ENCODE results near the gene FHOD3. TPM values are rescaled to one million over a fixed set of nuclear protein-coding genes. Genes with fewer than 3 reads are reported as not detected.

The FHOD3 gene
- total RNA-seq, 1 donor from 2014 or later = 347 TPM

DNA sequence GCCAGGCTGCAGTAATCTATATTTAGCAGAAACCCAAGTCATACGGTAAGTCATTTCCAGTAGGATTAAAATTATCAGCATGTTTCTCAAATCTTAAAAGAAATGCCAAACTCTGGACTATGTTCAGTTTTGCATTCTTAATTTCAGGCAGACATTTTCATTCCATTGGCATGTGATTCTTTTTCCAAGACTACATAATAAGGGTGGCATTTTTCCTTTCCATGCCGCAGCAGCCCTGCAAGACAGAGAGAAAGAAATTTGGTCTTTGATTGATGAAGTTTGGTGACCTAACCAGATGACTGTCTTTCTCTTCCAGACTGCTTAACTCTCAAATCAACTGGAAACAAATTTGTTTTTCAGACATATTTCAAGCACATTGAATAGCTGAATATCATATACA is 118.1 kb downstream of the FHOD3 start:
- DNase-seq = no peak
- no peak for ATAC-seq
- intact Hi-C loops (cut with micrococcal nuclease) = no loop called here

DNA sequence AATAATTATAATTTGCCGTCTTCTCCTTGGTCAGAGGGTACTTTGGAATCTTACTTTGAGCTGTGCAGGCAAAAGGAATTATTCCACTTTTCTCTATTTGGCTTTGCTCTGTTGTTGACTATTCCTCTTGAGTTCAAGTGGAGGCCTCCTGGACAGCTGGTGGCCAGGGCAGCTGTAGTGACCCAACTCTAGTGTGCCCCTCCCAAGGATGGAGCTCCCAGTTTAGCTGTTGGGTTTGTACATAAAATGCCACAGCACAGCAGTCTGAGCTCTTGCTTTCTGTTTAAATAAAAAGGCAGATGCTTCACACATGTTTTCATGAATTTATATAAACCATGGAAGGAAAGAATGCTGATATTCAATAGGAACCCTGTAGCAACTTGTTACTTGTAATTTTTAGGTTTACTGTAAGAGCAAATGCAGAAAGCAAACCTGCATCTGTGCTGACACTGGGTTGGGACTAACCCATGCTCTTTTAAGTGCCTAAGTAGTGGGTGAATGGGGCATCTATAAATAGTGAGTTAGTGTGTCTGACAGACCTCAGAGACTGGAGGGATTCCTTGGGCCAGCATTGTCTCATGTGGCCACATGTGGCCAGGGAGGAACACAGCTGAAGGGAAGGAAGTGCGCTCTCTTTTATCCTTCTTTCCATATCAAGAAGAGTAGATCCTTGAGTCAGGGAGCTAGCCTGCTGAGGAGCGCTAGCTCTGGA is 121.8 kb downstream of the FHOD3 start:
- DNase-seq (no peak), ATAC-seq (peak; percentile 94)
- intact Hi-C loops (cut with micrococcal nuclease) = no loop called here

DNA sequence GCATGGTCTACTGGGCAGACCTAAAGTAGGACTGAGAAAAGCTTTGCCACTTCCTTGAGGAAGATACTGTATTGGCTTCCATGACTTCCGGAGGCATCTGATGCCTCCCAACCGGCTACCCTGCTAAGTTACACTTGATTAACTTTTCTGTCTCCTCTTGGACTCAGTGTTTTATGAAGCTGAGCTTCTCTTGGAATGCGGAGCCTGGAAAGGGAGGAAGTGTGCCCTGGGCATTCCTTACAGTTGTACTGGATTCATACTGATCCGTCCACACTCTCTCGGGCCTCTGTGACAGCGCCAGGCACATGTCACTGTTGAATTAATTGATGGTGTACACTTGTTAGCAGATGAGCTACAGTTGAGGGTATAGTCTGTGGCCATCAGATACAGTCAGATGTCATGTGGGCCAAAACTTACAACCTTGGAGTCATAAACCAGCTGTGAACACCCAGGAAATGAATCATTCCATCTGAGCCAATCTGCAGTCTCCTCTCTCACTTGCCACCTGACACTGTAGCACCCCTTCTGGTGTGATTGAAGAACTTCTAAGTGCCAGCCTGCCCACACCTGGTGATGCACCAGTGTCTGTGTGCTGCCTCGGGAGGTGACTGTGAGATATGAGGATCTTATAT is 122.5 kb downstream of the FHOD3 start:
- intact Hi-C loops (cut with micrococcal nuclease) = no loop called here
- ATAC-seq (peak; percentile 34), DNase-seq (no peak)

DNA sequence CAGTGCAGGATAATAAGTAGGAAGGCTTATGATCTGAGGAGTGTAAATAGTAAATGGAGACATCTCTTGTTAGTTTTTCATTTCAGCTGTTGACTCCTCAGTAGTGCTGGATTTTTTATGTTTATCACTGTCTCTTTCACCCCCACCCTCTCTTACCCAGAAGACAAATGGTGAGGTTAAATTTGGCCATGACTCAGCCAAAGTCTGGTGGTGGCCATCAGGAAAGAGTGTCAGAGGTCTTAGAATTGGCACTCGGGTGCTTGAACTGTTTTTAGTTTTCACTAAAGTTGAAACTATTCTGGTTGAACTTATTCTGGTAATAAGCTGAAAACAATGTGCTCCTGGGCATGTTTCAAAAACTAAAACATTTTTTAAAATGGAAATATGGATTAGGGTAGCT is 123.3 kb downstream of the FHOD3 start:
- ATAC-seq (peak; percentile 54), DNase-seq (no peak)
- intact Hi-C loops (cut with micrococcal nuclease) = no loop called here

DNA sequence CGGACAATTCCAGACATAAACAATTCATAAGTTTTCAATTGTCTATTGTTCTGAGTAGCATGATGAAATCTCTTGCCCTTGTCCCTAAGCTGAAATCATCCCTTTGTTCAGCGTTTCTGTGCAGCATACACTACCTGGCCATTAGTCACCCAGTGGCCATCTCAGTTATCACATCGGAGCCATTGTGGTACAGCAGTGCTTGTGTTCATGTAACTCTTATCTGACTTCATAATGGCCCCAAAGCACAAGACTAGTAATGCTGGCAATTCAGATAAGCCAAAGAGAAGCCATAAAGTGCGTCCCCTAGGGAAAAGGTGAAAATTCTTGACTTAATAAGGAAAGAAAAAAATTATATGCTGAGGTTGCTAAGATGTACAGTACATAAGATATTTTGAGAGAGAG is 127.2 kb downstream of the FHOD3 start:
- intact Hi-C loops (cut with micrococcal nuclease) = no loop called here
- no peak for ATAC-seq
- no peak for DNase-seq

DNA sequence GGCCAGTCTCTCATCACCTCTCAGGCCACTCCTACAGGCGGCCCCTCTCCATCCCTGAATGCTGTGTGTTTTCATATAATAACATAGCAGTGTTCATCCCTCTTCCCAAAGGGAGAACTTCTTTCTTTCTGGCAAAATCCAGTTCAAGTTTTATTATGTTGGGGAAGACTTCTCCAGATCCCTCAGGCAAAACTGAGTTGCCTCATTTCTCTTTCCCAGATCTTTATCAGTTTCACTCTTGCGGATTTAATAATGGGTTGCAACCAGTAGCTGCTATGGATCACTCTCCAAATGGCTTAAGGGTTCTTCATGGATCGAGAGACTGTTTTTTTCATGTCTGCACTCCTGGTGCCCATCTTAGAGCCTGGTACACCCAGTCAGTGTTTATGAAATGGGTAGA is 129.9 kb downstream of the FHOD3 start:
- DNase-seq (no peak), ATAC-seq (no peak)
- intact Hi-C loops (cut with micrococcal nuclease) = no loop called here

DNA sequence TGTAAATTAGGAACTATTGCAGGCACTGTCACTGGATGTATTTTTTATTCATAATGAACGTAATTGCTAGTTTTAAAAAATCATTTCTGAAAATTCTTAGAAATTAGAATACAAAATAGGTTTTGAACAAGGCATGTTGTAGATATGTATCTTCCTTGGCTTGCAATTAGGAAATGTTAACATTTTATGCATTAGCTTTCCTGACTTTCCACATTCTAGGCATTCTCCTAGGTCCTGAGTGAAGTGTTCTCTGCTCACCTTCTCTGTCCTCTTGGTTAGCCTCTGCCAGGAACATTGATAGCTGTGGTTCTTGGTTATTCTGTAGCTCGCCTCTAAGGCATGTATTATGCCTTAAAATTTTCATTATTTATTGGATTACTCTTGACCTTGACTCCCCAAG is 130.3 kb downstream of the FHOD3 start:
- intact Hi-C loops (cut with micrococcal nuclease) = no loop called here
- peak; percentile 14 for ATAC-seq
- DNase-seq = no peak

DNA sequence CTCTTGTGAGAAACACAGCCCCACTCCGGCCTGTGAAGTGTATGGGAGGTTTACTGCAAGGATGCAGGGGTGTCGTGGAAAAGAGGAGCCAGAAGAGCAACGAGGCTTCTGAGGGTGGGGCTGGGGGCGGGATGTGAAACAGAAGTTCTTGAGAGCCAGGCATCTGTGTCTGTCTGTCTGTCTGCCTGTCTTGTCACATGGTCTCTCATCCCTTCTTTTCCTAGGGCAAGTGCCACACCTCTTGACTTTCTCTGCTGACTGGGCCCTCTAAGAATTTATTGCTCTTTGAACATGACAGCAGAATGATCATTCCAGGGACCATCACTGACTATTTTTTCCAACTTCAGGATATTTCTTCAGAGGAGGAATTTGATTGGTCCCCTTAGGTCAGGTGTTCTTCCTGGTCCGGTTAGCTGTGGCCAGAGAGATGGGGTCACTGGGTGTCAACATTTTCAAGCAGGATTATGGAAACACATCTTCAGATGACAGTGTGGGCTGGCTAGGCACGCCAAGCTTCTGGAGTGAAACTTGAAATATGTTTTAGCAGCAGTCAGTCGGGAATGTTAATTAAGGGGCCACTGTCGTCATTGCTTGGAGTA is 131.0 kb downstream of the FHOD3 start:
- ATAC-seq = no peak
- no peak for DNase-seq
- intact Hi-C loops (cut with micrococcal nuclease) = no loop called here

DNA sequence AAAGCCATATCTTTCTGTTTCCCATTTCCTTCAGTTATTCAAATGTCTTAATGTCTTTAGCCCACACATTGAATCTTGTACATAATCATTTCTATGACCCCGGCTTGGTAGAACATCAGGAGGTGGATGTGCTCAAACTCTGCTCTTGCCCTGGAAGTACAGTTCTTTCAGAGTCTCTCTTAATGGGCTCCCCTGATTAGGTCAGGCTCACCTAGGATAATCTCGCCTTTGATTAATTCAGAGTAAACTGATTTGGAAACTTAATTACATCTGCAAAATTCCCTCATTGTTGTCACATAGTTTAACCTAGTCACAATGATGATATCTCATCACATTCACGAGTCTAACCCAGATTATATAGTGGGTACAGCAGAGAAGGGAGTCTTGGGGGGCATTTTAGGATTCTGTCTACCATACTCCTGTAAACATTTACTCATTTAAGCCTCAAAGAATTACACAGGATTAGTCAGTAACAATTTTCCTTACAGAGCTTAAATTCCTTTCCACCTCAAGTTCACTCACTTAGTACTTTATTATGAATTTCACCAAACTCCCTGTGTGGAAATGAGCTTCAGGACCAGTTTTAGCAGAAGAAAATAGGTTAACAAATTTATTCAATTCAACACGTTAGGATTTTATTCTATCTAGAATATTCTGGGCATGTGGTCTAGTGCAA is 135.5 kb downstream of the FHOD3 start:
- ATAC-seq (no peak), DNase-seq (no peak)
- intact Hi-C loops (cut with micrococcal nuclease) = no loop called here

DNA sequence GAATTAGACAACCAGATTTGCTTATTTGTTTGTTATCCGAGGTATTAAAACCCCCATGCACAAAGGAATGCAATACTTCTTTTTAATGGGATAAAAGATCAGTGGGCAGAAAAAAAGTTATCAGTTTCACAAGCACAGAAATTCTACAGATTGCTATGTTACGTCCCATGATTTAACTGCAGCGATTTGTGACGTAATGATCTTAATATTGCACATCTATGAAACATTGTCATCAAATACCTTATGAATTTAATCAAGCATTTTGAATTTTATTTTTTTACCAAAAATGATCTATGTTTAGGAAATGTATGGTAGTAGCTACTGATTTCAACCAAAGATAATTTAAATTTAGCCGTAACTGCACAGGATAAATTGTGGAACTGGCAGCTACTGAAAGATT is 138.9 kb downstream of the FHOD3 start:
- ATAC-seq (no peak), DNase-seq (no peak)
- intact Hi-C loops (cut with micrococcal nuclease) = no loop called here

DNA sequence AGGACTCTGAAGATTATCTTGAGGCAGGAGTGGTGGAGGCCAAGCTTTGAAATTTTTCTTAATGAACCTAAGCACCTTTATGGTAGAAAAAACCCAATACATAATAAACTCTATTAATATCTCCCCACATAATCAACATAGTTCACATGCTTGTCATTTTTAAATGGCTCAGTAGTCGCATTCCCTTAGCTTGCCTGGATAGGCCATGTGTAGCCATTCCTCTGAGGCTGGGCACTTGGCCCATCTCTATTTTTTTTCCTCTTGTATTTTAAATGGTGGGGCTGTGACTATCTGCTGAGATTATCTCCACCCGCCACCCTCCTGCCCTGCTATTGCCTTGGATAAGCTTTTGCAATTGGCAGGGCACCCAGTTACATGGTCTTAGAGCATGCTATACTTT is 143.1 kb downstream of the FHOD3 start:
- DNase-seq (no peak), ATAC-seq (peak; percentile 10)
- intact Hi-C loops (cut with micrococcal nuclease) = no loop called here

DNA sequence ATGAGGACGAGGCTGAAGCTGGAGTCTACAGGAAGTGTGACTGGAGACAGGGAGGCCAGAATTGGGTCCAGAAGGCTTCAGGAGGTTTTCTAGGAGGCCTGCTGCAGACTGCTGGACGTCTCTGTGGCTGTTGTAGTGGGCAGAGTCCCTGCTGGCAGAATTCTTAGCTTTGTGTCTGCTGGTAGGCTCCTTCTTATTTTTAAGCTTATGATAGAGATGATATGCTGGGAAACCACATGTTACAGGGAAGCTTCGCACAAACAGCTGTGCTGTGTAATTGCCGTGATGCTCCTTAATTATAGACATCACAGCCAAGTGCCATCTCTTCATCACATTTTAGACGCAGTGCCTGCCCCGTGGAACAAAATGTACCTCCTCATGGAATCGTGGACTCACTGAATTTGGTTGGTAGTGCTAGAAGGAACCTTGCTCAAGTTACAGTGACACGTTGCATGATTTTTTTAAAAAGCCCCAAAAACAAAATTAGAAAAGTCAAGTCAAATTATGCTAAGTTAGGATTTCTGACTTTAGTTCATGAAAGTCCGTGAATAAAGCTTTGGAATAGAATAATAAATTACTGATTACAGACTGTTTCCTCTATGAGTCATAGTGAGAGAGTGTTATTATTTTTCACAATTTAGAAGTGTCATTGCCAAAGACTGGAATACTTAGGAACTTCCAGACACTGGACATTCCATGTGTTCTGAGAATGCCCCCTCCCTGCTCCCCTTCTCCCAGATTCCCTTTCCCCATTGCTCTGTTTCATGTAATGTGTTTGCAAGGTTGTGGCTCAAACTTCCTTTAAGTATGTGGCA is 144.1 kb downstream of the FHOD3 start:
- intact Hi-C loops (cut with micrococcal nuclease) = no loop called here

DNA sequence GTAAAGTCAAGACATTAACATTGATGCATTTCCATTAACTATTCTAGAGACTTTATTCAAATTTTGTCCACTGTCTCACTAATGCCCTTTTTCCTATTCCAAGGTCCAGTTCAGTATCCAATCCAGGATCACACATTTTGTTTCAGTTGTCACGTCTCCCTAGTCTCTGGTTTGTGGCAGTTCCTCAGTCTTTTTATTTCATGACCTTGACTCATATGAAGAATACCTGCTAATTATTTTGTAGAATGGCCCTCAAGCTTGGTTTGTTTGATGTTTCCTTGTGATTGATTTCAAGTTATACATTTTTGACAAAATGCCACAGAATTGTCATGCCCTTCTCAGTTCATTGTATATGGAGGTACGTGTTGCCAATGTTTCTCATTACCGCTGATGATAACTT is 145.2 kb downstream of the FHOD3 start:
- no peak for DNase-seq
- intact Hi-C loops (cut with micrococcal nuclease) = no loop called here
- ATAC-seq = no peak

More for the DNA sequence above, 144.1 kb downstream of the FHOD3 start:
- no peak for DNase-seq
- ATAC-seq = peak; percentile 51

DNA sequence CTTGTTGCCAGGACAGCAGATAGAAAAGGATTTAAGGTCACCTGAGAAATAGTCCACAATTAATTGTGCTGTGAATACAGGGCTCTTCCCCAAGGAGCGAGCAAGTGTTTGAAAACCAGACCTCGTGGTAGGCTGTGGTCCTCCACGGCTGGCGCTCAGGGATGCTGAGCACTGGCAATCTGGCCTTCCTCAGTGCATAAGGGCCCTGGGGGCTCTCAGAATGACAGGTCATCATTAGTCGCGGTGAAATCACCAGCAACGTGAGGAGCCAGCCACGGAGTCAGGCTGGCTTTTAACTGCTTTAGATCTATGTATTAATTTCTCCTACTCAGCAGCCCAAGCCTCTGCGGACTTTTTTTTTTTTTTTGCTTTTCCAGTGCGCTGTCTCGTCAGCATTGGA is 148.5 kb downstream of the FHOD3 start:
- intact Hi-C loops (cut with micrococcal nuclease) = no loop called here
- peak; percentile 33 for ATAC-seq
- DNase-seq = no peak

DNA sequence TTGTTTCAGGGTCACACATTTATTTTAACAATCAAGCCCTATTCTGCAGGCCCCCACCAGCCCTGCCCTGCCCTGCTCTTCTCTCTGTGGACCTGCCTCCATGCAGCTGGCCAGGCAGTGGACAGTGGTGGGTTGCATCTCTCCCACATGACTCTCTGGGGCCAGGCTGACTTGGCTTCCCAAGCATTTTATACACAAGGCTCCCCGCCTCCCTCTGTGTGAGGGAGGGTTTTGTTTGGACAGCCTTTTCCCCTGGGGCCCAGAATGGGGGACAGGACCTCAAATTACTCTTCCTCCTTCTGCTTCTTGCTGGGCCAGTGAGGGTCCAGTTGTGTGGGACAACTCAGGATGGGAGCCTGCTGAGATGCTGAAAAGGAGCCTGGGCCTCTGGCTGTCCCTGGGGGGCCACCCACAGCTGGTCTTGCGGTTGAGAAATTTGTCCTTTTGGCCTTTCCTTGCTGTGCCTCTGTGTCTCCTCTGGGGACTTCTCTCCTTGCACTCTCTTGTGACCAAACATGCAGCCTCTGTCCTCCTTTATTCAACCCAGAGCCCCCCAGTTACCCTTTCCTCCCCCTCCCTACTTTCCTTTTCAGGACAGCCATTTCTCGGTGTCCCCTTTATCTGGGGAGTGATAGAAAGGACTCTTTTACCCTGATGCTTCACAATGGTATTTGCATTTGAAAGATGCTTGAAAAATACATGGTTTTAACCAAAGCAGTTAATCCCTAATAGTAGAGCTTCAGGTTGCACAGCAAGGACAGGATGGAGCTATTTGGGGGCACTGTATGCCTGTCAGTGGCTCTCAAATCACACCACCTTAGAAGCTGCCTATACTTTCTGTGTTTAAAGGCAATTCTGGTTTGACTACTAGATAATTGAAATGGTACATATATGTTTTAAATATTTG is 151.1 kb downstream of the FHOD3 start:
- no peak for DNase-seq
- intact Hi-C loops (cut with micrococcal nuclease) = no loop called here
- ATAC-seq = peak; percentile 31

DNA sequence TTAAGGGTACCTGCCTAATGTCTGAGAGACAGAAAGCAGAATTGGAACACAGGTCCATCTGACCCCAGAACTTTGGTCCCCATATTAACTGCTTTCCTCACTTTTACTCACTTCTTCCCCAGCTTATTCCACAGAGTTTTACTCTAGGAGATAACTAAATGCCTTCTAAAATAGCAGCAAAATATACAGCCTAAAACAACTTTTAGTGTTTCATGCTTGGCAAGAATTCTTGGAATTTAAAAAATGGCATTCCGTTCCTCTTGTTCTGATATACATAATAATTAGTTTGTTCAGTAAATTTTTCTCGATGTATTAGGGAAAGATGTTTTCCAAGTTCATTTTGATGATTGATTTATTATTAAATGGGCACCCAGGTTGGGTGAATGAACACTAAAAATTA is 151.9 kb downstream of the FHOD3 start:
- no peak for DNase-seq
- intact Hi-C loops (cut with micrococcal nuclease) = no loop called here
- ATAC-seq = no peak

DNA sequence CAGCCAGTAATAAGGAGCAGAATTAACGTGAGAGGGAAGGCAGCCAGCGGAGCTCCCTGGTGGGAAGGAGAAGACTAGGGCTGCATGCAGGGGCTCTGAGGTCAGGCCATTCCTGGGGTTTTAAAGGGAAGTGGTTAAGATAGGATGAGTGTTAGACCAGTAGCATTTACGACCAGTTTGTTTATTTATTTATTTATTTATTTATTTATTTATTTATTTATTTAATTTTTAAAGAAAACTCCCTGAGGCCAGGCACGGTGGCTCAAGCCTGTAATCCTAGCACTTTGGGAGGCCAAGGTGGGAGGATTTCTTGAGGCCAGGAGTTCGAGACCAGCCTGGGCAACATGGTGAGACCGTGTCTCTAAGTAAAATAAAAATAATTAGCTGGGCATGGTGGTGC is 152.8 kb downstream of the FHOD3 start:
- ATAC-seq (no peak), DNase-seq (no peak)
- intact Hi-C loops (cut with micrococcal nuclease) = no loop called here

DNA sequence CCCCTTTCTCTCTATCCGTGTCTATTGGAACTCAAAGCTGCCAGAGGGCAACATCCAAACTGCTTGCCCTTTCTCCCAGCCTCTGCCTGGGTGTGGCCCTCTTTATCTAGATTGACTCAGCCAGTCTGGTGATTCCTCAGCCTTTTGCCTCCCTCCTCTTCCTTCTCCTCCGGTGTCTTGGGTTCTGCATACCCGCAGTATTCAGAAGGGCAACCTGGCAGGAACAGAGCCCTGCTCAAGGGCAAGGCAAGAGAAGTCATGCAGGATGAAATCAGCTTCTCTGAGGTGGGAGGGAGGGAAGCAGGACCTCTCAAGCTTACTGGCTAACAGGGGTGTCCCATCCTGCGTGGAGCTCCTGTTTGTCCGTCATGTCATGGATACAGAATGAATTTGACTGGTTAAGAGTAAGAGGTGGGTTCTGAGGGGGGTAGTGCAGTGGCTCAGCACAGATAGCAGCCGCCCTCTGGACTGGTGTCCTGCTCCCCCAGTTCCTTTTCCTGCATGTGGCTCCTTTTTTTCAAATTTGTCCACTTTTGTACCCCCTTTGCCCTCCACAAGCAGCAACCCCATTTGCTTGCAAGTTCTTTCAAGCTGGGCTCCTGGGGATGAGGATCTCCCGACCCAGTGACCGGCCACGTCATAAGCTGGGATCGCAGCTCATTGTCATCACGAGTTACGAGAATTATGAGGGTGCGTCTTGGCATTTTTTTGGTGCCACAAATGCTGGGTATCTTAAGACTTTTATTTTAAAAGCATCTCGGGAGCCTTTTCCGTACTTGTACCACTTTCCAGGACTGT is 154.1 kb downstream of the FHOD3 start:
- DNase-seq (no peak), ATAC-seq (peak; percentile 35)
- intact Hi-C loops (cut with micrococcal nuclease) = no loop called here
